Measurements from ENCODE around the gene CEP112.

CEP112 gene

DNA sequence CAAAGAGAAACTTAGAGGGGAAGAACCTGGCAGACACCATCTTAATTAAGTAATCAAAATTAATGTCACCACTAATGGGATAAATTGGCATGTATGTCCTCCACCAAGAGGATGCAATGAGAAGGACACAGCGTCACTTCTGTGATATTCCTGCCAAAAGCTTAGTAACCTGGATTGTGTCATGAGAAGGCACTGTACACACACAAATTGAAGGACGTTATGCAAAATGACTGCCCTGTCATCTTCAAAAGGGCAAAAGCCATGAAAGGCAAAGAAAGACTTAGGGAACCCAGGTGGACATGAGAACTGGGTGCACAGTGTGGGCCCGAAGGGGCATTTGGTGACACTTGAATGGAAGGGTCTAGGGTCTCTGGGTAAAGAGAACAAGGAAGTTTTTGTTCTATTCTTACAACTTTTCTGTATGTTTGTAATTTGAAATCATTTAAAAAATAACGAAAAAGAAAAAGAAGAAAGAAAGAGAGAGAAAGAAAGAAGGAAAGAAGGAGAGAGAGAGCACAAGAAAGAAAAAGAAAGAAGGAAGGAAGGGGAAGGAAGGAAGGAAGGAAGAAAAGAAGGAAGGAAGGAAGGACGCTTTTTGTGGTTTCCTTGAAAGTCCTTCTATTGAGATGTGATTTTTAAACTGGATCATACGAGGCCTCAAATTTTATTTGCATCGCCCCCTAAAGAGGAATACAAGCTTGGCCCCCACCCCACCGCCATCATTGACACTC lies 41.3 kb upstream of the CEP112 start:
- intact Hi-C loops (cut with DNase I; ENCODE audit: low total_unique reads): no loop called here
- TF ChIP-seq, protein P1, sequence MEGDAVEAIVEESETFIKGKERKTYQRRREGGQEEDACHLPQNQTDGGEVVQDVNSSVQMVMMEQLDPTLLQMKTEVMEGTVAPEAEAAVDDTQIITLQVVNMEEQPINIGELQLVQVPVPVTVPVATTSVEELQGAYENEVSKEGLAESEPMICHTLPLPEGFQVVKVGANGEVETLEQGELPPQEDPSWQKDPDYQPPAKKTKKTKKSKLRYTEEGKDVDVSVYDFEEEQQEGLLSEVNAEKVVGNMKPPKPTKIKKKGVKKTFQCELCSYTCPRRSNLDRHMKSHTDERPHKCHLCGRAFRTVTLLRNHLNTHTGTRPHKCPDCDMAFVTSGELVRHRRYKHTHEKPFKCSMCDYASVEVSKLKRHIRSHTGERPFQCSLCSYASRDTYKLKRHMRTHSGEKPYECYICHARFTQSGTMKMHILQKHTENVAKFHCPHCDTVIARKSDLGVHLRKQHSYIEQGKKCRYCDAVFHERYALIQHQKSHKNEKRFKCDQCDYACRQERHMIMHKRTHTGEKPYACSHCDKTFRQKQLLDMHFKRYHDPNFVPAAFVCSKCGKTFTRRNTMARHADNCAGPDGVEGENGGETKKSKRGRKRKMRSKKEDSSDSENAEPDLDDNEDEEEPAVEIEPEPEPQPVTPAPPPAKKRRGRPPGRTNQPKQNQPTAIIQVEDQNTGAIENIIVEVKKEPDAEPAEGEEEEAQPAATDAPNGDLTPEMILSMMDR (IDR thresholded peaks at IDR 0.05): no peak
- Histone ChIP-seq H3K4me1 (no peaks in the 10 kb centered on the region), H3K27me3 (no peaks in the 10 kb centered on the region), H3K27ac (no peak overlapping the region), H3K9me3 (no peaks in the 10 kb centered on the region), H3K4me3 (no peak overlapping the region), H3K36me3 (no peaks in the 10 kb centered on the region)
- no peak for DNase-seq

DNA sequence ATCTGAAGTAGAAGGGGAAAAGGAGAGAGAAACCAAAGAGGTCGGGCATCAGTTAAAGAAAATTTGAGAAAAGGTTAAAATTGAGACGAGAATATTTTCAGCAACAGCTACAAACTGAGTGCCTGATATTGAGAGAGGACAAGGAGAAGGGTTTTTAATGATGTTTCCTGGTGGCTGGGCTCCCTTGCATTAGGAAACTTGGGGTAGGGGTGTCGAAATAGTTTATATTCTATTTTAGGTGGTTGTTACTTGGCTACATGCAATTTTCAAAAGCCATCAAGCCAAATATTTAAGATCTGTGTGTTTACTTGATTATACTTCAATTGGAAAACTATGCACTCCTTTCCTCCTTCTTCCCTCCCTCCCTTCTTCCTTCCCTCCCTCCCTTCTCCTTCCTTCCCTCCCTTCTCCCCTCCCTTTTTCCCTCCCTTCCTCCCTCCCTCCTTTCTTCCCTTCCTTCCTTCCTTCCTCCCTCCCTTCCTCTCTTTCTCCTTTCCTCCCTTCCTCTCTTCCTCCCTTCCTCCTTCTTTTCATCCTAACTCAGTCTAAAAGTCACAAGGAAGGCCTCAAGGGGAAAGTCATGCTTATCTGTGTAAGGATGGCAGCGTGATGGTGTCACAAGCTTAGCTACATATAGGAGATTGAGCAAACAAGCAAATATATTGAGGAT lies 39.1 kb upstream of the CEP112 start:
- TF ChIP-seq, protein P1 (IDR thresholded peaks at IDR 0.05): no peak
- no peak for DNase-seq
- H3K36me3 ChIP-seq: no peaks in the 10 kb centered on the region
- H3K27me3 ChIP-seq: no peaks in the 10 kb centered on the region
- intact Hi-C loops (cut with DNase I; ENCODE audit: low total_unique reads): no loop called here
- no peak overlapping the region for H3K27ac ChIP-seq
- no peaks in the 10 kb centered on the region for H3K4me1 ChIP-seq
- no peak overlapping the region for H3K4me3 ChIP-seq
- no peaks in the 10 kb centered on the region for H3K9me3 ChIP-seq

DNA sequence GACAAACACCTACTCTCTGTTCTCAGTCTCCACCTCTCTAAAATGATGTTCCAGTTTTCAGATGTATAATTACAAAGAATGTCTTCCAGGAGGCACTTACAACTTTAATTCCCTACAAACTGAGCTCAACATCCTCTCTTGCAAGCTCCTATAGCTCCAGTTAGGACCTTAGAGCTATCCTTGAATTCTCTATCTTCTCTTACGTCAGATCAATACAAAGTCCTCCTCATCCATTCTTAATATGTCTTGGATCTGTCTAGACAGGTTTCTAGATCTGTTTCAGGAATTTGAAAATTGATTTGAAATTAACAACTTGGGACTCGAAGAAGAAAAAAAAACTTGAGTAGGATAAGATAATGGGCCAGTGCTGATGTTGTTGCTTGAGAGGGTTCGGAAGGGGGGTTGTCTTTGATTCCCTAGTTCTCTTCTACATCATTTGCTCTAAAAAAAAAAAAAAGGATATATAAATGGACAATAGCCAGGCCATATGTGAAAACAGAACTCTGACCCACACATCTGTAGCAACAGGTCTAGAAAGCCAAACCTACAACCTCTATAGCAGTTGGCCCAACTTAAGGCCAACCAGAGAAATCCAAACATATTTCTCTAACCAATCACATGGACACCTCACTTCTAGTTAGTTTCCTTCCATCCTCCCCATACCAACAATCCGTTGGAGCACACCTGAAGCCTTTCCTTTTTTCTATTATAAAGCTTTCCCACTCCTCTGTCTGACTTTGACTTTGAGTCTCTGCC lies 38.0 kb upstream of the CEP112 start:
- TF ChIP-seq, protein P1 (IDR thresholded peaks at IDR 0.05): no peak
- no peaks in the 10 kb centered on the region for H3K4me1 ChIP-seq
- no peaks in the 10 kb centered on the region for H3K27me3 ChIP-seq
- H3K9me3 ChIP-seq: no peaks in the 10 kb centered on the region
- H3K4me3 ChIP-seq: no peak overlapping the region
- no peaks in the 10 kb centered on the region for H3K36me3 ChIP-seq
- intact Hi-C loops (cut with DNase I; ENCODE audit: low total_unique reads): no loop called here
- DNase-seq: no peak
- H3K27ac ChIP-seq: no peak overlapping the region

DNA sequence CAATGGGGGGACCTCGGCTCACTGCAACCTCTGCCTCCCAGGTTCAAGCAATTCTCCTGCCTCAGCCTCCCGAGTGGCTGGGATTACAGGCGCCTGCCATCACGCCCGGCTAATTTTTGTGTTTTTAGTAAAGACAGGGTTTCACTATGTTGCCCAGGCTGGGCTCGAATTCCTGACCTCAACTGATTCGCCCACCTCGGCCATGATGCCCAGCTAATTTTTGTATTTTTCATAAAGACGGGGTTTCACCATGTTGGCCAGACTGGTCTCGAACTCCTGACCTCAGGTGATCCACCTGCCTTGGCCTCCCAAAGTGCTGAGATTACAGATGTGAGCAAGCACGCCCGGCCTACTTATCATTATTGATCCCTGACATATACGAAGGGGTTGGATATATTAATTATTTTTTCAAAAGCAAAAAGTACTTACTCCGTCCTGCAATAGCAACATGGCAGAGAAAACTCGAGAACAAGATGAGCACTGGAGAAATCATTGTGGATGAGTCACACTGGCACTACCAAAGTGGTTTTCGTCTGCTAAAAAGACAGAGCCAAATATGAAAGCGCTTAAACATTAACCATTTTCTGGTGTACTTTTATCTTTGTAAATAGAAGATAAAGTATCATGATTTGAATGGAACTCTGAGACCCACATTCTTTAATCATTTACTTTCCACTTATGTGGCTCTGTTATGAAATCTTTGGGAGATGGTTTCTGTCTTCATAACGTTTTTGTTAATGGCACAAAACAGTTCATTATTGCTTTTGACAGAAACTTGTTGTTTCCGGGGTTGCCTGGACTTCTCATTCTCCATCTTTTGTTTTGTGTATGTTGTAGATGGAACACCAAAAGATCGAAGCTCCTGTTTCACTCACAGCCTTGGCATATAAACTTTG lies 37.2 kb upstream of the CEP112 start, which contains the start of gene APOH:
Gene APOH, minus strand, starts transcription at position 529 of the 896 bp plus-strand sequence. Its CDS starts 36 bp downstream, at position 493.
- intact Hi-C loops (cut with DNase I; ENCODE audit: low total_unique reads): no loop called here
- H3K36me3 ChIP-seq: no peaks in the 10 kb centered on the region
- no peak within 1 kb of the TSS for H3K4me3 ChIP-seq
- no peak for DNase-seq
- no peaks in the 10 kb centered on the region for H3K9me3 ChIP-seq
- no peak within 1 kb of the TSS for H3K27ac ChIP-seq
- H3K4me1 ChIP-seq: no peaks in the 10 kb centered on the region
- TF ChIP-seq, protein P1 (IDR thresholded peaks at IDR 0.05): no peak
- no peaks in the 10 kb centered on the region for H3K27me3 ChIP-seq
